H9 (cell line): ENCODE data around the gene AMOT. TPM values are rescaled to one million over a fixed set of nuclear protein-coding genes. Genes with fewer than 3 reads are reported as not detected.
"Not testable (repeated sequence)": the region's sequence is repeated elsewhere in the genome, so short reads cannot be mapped to it uniquely, and the experiment has no call there.

ENCODE experiments used
- DNase-seq: peaks from one replicate; pipeline ENCODE4 v3.0.0-alpha.2; 2017
- H2AFZ ChIP-seq: one replicate; pipeline ENCODE4 v1.6.1; 2013; ENCODE audit warnings: mild to moderate bottlenecking, low read length, control low read depth, moderate library complexity
- H2AK5ac ChIP-seq: 2 replicates; pipeline ENCODE4 v1.6.1; 2013; ENCODE audit warnings: low read length, control low read depth, mixed read lengths; ENCODE audit not compliant: insufficient read length
- H2BK120ac ChIP-seq: one replicate; pipeline ENCODE4 v1.6.1; 2013; ENCODE audit warnings: low read depth, mild to moderate bottlenecking, low read length, control low read depth, inconsistent platforms; ENCODE audit not compliant: poor library complexity, severe bottlenecking
- H2BK12ac ChIP-seq: 2 replicates; pipeline ENCODE4 v1.6.1; 2013; ENCODE audit warnings: low read length, control low read depth, mixed read lengths, low read depth; ENCODE audit not compliant: insufficient read length
- H2BK15ac ChIP-seq: 2 replicates; pipeline ENCODE4 v1.6.1; 2013; ENCODE audit warnings: low read depth, low read length, control low read depth
- H2BK20ac ChIP-seq: one replicate; pipeline ENCODE4 v1.6.1; 2013; ENCODE audit warnings: low read depth, mild to moderate bottlenecking, low read length, control low read depth, inconsistent platforms; ENCODE audit not compliant: poor library complexity, severe bottlenecking
- H2BK5ac ChIP-seq: 2 replicates; pipeline ENCODE4 v1.6.1; 2013; ENCODE audit warnings: low read length, control low read depth, mixed read lengths; ENCODE audit not compliant: insufficient read length
- H3K14ac ChIP-seq: 2 replicates; pipeline ENCODE4 v1.6.1; 2013; ENCODE audit warnings: low read length, control low read depth; ENCODE audit not compliant: insufficient read depth
- H3K18ac ChIP-seq: 2 replicates; pipeline ENCODE4 v1.6.1; 2013; ENCODE audit warnings: low read depth, mild to moderate bottlenecking, mixed read lengths, low read length, control low read depth; ENCODE audit not compliant: insufficient read length
- H3K23ac ChIP-seq: 2 replicates; pipeline ENCODE4 v1.6.1; 2013; ENCODE audit warnings: low read length, control low read depth, mixed read lengths, low read depth; ENCODE audit not compliant: insufficient read length
- H3K23me2 ChIP-seq: 2 replicates; pipeline ENCODE4 v1.6.1; 2013; ENCODE audit warnings: low read depth, mild to moderate bottlenecking, mixed read lengths, low read length, control low read depth; ENCODE audit not compliant: insufficient read length, poor library complexity, severe bottlenecking
- H3K27ac ChIP-seq: 2 replicates; pipeline ENCODE4 v1.5.1; 2013; ENCODE audit warnings: low read length, control low read depth, mixed read lengths, low read depth; ENCODE audit not compliant: insufficient read length
- H3K27me3 ChIP-seq: 2 replicates; pipeline ENCODE4 v1.6.1; 2013; ENCODE audit warnings: low read length, control low read depth, inconsistent platforms; ENCODE audit not compliant: insufficient read depth
- H3K4ac ChIP-seq: 2 replicates; pipeline ENCODE4 v1.6.1; 2013; ENCODE audit warnings: low read depth, mild to moderate bottlenecking, control low read depth, inconsistent platforms, low read length, moderate library complexity
- H3K4me1 ChIP-seq: 2 replicates; pipeline ENCODE4 v1.6.1; 2013; ENCODE audit warnings: low read length, control low read depth, inconsistent platforms; ENCODE audit not compliant: insufficient read depth
- H3K4me2 ChIP-seq: 2 replicates; pipeline ENCODE4 v1.6.1; 2013; ENCODE audit warnings: low read length, control low read depth, mixed read lengths; ENCODE audit not compliant: insufficient read length, insufficient read depth
- H3K56ac ChIP-seq: 2 replicates; pipeline ENCODE4 v1.6.1; 2013; ENCODE audit warnings: low read depth, mild to moderate bottlenecking, mixed read lengths, low read length, control low read depth; ENCODE audit not compliant: insufficient read length
- H3K79me1 ChIP-seq: 2 replicates; pipeline ENCODE4 v1.6.1; 2013; ENCODE audit warnings: low read depth, mild to moderate bottlenecking, moderate library complexity, low read length, control low read depth, inconsistent platforms; ENCODE audit not compliant: insufficient read depth, poor library complexity, severe bottlenecking
- H3K79me2 ChIP-seq: 2 replicates; pipeline ENCODE4 v1.6.1; 2013; ENCODE audit warnings: low read length, control low read depth, inconsistent platforms; ENCODE audit not compliant: insufficient read depth
- H3K9ac ChIP-seq: 2 replicates; pipeline ENCODE4 v1.6.1; 2013; ENCODE audit warnings: low read length, control low read depth, mixed read lengths; ENCODE audit not compliant: insufficient read length; ENCODE audit errors: extremely low read depth
- H3K9me3 ChIP-seq: one replicate; pipeline ENCODE4 v1.6.1; 2013; ENCODE audit warnings: low read depth, low read length, inconsistent platforms; ENCODE audit not compliant: control insufficient read depth
- H3T11ph ChIP-seq: one replicate; pipeline ENCODE4 v1.6.1; 2013; ENCODE audit warnings: mild to moderate bottlenecking, low read length, control low read depth, inconsistent platforms
- H4K20me1 ChIP-seq: one replicate; pipeline ENCODE4 v1.6.1; 2013; ENCODE audit not compliant: control insufficient read depth, insufficient read length, insufficient read depth
- H4K5ac ChIP-seq: 2 replicates; pipeline ENCODE4 v1.6.1; 2013; ENCODE audit warnings: low read depth, mild to moderate bottlenecking, mixed read lengths, low read length, control low read depth; ENCODE audit not compliant: insufficient read length
- H4K8ac ChIP-seq: replicated peaks from 2 replicates; pipeline ENCODE4 v1.6.1; 2013; ENCODE audit warnings: low read length, control low read depth, mixed read lengths, low read depth; ENCODE audit not compliant: insufficient read length
- H4K91ac ChIP-seq: 2 replicates; pipeline ENCODE4 v1.6.1; 2013; ENCODE audit warnings: low read depth, mild to moderate bottlenecking, moderate library complexity, mixed read lengths, low read length, control low read depth; ENCODE audit not compliant: insufficient read length
- H3K27ac Mint-ChIP-seq, 3 experiments: 2 replicates in 2 of 3; 3 replicates in 1 of 3; pipeline ENCODE4 v1.8.0; 2020 to 2021; ENCODE audit warnings: mixed read lengths in 3 of 3, mild to moderate bottlenecking in 1 of 3, moderate library complexity in 1 of 3
- H3K27me3 Mint-ChIP-seq: 2 replicates; pipeline ENCODE4 v1.8.0; 2021; ENCODE audit warnings: low read depth, mild to moderate bottlenecking, moderate library complexity, mixed read lengths
- H3K36me3 Mint-ChIP-seq, 3 experiments: 2 replicates in 2 of 3; 3 replicates in 1 of 3; pipeline ENCODE4 v1.8.0; 2020 to 2021; ENCODE audit warnings: low read depth in 3 of 3, mixed read lengths in 3 of 3; ENCODE audit not compliant: insufficient read depth in 1 of 3
- H3K4me1 Mint-ChIP-seq, 2 experiments: 2 replicates each; pipeline ENCODE4 v1.8.0; 2020; ENCODE audit warnings: mixed read lengths in 2 of 2
- H3K4me3 Mint-ChIP-seq, 2 experiments: 2 replicates in 1 of 2; 3 replicates in 1 of 2; pipeline ENCODE4 v1.8.0; 2020 to 2021; ENCODE audit warnings: mild to moderate bottlenecking in 2 of 2, mixed read lengths in 2 of 2, moderate library complexity in 1 of 2
- H3K9me3 Mint-ChIP-seq, 2 experiments: 2 replicates in 1 of 2; 3 replicates in 1 of 2; pipeline ENCODE4 v1.8.0; 2020; ENCODE audit warnings: mild to moderate bottlenecking in 2 of 2, mixed read lengths in 2 of 2, moderate library complexity in 1 of 2
- WGBS: extraction: QIAGEN DNeasy Blood & Tissue Kit; methylation state at CpG from one replicate; pipeline ENCODE4 v1.1.7; 2013; ENCODE audit warnings: missing lambda C conversion rate, low lambda C conversion rate, mixed read lengths; ENCODE audit not compliant: insufficient read length; ENCODE audit errors: extremely low coverage; 5-methylcytosine and 5-hydroxymethylcytosine counted together
- total RNA-seq: library from RNA; stranded (reverse); gene quantifications from 2 replicates; pipeline ENCODE4 v1.2.1, GENCODE V29; 2021
- TF ChIP-seq, protein P1 (sequence below): fragments of 200-600 bp; sonication (generic); conservative IDR thresholded peaks from 3 replicates; pipeline ENCODE4 v1.8.0; 2021; ENCODE audit warnings: antibody characterized with exemption, mild to moderate bottlenecking

The AMOT gene
- total RNA-seq, 1 experiment from 2014 or later, result 17.6 TPM

DNA sequence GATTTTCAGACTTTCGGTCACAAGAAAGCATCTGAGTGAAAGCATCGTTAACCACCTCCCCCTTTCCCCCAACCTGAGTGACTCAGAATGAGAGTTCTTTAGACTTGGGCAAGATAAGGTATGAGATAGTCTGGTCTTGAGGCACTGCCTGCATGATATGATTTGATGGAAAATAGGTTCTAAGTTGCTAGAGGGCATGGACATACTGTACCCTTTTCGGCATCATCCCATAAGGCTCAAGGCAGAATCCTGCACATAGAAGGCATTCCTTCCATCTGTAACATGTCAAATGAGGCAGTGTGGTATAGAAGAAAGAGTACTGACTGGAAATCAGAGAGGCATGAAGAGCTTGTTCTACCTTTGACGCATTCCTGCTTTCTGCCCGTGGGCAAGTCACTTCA lies 16.8 kb upstream of the AMOT start:
- H3K27ac ChIP-seq, result no peak overlapping the region
- H3K4me3 Mint-ChIP-seq, result no peak overlapping the region

DNA sequence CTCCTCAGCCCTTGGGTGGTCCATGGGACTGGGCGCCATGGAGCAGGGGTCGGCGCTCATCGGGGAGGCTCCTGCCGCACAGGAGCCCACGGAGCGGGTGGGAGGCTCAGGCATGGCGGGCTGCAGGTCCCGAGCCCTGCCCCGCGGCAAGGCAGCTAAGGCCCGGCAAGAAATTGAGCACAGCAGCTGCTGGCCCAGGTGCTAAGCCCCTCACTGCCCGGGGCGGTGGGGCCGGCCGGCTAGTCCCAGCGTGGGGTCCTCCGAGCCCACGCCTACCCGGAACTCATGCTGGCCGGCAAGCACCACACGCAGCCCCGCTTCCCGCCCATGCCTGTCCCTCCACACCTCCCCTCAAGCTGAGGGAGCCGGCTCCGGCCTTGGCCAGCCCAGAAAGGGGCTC lies 14.3 kb upstream of the AMOT start:
- not testable (repeated sequence) for H3K56ac ChIP-seq, H3K27me3 ChIP-seq, H2BK120ac ChIP-seq, H3K9me3 ChIP-seq, H3K18ac ChIP-seq, H2BK12ac ChIP-seq, H2BK5ac ChIP-seq, H2BK15ac ChIP-seq, H3K4me1 ChIP-seq, H3K27ac ChIP-seq, H3K4me3 Mint-ChIP-seq, H3K4ac ChIP-seq, H2BK20ac ChIP-seq, H3T11ph ChIP-seq, H3K36me3 Mint-ChIP-seq, H4K91ac ChIP-seq, H3K14ac ChIP-seq, H3K79me1 ChIP-seq, H4K8ac ChIP-seq, H3K4me2 ChIP-seq, DNase-seq, H4K5ac ChIP-seq, H3K27me3 Mint-ChIP-seq, H4K20me1 ChIP-seq, H3K23ac ChIP-seq, H3K9me3 Mint-ChIP-seq, H3K27ac Mint-ChIP-seq, H3K23me2 ChIP-seq, H2AFZ ChIP-seq, H3K79me2 ChIP-seq, H3K9ac ChIP-seq, H2AK5ac ChIP-seq
- no CpG with 5 or more reads among the region's 26 CpGs for WGBS
- H3K4me1 Mint-ChIP-seq, result peaks cover 24% of the 10 kb centered on the region in 2 experiments

More for the DNA sequence above, 16.8 kb upstream of the AMOT start:
- TF ChIP-seq, protein P1, sequence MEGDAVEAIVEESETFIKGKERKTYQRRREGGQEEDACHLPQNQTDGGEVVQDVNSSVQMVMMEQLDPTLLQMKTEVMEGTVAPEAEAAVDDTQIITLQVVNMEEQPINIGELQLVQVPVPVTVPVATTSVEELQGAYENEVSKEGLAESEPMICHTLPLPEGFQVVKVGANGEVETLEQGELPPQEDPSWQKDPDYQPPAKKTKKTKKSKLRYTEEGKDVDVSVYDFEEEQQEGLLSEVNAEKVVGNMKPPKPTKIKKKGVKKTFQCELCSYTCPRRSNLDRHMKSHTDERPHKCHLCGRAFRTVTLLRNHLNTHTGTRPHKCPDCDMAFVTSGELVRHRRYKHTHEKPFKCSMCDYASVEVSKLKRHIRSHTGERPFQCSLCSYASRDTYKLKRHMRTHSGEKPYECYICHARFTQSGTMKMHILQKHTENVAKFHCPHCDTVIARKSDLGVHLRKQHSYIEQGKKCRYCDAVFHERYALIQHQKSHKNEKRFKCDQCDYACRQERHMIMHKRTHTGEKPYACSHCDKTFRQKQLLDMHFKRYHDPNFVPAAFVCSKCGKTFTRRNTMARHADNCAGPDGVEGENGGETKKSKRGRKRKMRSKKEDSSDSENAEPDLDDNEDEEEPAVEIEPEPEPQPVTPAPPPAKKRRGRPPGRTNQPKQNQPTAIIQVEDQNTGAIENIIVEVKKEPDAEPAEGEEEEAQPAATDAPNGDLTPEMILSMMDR, result no peak
- Histone ChIP-seq H3K9me3 (no peaks in the 10 kb centered on the region), H3K4me1 (no peaks in the 10 kb centered on the region), H3K4me2 (no peak overlapping the region), H3K23ac (no peak overlapping the region), H3K9ac (no peak overlapping the region), H2BK20ac (no peak overlapping the region), H2BK5ac (no peak overlapping the region), H4K91ac (no peak overlapping the region), H3K79me1 (no peaks in the 10 kb centered on the region), H3K23me2 (no peaks in the 10 kb centered on the region), H2AK5ac (no peak overlapping the region), H4K8ac (no peak overlapping the region), H3T11ph (no peak overlapping the region), H3K27me3 (no peaks in the 10 kb centered on the region), H3K56ac (no peak overlapping the region), H4K5ac (no peak overlapping the region), H2BK120ac (no peak overlapping the region), H3K4ac (no peak overlapping the region), H2BK15ac (no peak overlapping the region), H3K79me2 (no peaks in the 10 kb centered on the region), H2BK12ac (no peak overlapping the region), H2AFZ (no peak overlapping the region), H4K20me1 (no peaks in the 10 kb centered on the region), H3K14ac (no peak overlapping the region), H3K18ac (no peak overlapping the region)
- no peaks in the 10 kb centered on the region; a peak in 1 of 5 replicates for H3K9me3 Mint-ChIP-seq
- peaks cover 0 to 8% (median 0%) of the 10 kb centered on the region in 3 experiments; a peak in 2 of 7 replicates for H3K36me3 Mint-ChIP-seq
- WGBS, result no CpG with 5 or more reads among the region's 5 CpGs
- H3K4me1 Mint-ChIP-seq, result peaks cover 7% of the 10 kb centered on the region in 2 experiments
- no peak for DNase-seq
- no peak overlapping the region for H3K27ac Mint-ChIP-seq
- H3K27me3 Mint-ChIP-seq, result no peaks in the 10 kb centered on the region; the same call in 1 of the 2 replicates
